Stimulated activated CD4-positive, alpha-beta T cell treated with anti-CD3 and anti-CD28 coated beads, TNF-alpha, amount 100 ng/mL, for 4 hours (primary cell): ENCODE data around the gene DOK5.

Source experiments
- DNase-seq, 3 experiments: peaks; one replicate each; pipeline ENCODE4 v3.0.0-alpha.2; 2020; ENCODE audit warnings: low read depth in 3 of 3

The DOK5 gene

GRCh38 chr20:54559890-54560289, 84.5 kb downstream of the DOK5 start:
- DNase-seq, result no peak

DNA sequence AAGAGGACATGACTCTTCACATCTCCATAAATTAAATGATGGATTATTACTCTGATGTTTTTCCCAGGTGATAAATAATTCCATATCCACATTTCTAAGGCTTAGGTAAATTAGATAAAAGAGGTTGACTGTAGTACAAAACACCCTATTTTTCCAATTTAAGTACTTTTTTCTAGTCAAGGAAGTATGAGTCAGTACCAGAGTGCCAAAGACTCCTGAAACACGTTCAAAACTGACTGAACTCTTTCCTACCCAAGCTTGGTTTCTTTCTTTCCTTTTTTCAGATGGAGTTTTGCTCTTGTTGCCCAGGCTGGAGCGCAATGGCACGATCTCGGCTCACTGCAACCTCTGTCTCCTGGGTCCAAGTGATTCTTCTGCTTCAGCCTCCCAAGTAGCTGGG, 85.0 kb downstream of the DOK5 start:
- DNase-seq, result no peak

GRCh38 chr20:54565255-54565654, 89.9 kb downstream of the DOK5 start:
- no peak for DNase-seq

- no peak for DNase-seq
These were observed 90.8 kb downstream of the DOK5 start for GRCh38 chr20:54566031-54566688.

GRCh38 chr20:54570561-54570960, 95.2 kb downstream of the DOK5 start:
- no peak for DNase-seq

DNA sequence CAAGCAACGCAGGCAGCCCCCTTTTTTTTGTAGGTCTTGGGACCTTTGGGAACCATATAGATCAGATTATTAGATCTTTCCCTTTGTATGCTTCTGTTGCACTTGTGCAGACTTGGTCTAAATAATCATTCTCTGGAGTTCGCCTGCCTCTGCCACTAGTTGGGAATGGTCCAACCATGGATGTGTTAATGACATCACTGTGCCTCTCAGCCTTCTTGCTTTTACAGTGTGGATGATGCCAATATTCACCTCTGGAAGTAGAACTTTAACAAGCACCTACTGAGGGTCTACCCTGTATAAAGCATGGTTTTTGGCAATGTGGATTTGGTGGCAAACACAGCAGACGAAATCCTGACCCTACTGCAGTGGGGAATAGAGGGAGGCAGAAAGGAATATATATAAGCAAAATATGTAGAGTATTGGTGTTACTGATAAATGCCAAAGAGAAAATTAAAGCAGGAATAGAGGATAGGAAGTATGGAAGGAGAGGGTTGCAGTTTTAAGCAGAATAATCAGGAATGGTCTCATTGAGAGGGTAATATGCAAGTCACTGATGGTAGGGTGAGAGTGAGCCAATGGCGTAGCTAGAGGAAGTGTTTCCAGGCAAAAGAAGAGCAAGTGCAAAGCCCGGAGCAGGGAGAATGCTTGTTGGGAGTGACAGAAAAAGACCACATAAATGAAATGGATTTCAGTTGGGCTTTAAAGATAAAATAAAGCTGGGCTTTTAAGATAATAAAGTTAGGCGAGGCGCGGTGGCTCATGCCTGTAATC, 97.5 kb downstream of the DOK5 start:
- DNase-seq, result no peak

DNA sequence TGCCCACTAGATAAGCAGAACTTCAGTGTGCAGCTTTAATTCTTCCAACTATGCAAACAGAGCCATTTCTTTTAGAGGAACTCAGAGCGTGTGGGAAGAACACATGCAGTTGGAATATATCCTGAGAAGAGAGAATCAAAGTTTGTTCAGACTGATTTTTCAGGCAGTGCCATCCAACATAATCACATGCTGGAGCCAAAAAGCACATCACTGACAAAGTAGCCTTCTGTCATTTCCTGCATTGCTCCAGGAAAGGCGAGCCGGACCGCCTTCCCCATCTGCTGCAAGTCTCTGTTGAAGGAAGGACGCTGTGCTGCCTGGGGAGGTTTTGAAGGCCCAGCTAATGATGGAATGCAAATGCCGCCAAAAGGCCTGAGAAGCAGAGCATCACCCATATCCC, 98.4 kb downstream of the DOK5 start:
- DNase-seq, result no peak

DNA sequence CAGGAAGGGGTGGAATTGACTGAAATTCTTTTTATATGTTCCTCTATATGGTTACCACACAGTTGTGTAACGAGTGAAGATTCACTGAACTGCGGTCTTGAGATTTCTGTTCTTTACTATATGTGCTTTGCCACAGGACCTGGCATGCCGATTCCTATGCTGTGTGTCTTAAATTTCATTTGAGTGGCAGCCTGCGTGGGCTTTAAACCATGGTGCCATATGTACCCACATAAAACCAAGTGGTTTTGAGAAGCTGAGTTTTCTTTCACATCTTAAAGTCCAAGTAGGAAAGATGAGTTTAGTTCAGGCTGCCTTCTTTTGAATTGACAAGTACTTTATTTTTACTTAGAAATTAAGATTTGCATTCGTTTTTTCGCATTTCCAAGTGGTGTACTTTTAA, 101.1 kb downstream of the DOK5 start:
- no peak for DNase-seq

- no peak for DNase-seq
These were observed 102.2 kb downstream of the DOK5 start for GRCh38 chr20:54577637-54578036.

DNA sequence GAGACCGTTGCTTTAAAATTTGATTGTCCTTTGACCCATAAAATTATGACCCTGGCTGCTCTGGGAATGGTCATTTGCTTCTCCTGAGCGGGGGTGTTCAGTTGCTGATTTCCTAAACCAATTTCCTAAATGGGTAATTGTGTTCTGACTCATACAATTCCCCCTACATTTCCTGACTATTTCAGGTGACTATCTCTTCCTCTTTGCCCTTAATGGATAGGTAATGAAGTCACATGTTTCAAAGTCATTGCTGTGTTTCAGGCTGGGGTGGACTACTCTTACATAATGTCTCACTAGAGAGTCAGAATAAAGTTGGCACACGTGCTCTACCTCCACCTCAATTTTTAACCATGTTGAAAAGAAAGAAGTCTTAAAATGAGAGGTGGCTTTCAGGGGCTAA, 109.8 kb downstream of the DOK5 start:
- DNase-seq, result no peak

DNA sequence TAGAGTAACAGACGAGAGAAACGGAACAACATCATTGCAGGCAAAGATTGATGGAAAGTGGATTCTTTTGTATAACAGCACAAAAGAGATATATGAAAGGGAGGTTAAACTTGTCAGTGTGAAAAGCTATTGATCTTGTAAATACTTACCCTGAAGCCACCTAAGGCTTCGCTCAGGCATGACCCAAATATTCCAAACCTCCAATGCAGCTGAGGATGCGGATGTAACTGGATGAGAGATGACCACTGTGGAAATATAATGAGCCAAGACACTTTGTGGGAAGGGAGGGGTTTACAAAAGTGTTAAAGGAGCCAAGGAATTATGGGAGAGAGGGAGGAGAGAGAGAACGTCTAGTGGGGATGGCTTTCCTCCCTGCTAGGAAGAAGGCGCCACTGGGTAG, 112.0 kb downstream of the DOK5 start:
- no peak for DNase-seq

DNA sequence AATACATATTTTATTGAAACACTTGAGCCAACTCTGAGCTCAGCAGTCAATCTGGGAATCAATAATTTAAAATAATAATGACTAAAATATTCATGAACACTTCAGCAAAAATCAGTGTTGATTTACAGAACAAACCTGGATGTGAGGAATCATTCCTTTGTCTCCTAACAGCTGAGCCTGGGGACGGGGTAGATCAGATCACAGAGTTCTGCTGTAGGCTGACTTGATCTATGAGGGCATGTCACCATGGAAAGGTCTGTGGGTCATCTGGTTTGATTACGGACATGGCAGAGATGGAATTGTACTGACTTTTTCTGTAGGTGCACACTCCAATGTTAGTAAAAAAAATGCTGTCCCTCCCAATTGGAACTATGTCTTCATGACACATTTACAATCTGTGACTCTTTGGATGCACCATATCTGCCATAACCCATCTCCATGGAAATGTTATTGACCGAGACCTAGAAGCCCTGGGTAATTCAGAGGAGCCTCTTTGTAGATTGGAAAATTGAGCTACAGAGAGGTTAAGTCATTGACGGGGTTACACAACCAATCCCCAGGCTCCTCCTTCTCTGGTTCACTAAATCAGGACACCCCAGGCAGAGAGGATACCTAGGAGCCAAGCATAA, 114.1 kb downstream of the DOK5 start:
- DNase-seq, result no peak

DNA sequence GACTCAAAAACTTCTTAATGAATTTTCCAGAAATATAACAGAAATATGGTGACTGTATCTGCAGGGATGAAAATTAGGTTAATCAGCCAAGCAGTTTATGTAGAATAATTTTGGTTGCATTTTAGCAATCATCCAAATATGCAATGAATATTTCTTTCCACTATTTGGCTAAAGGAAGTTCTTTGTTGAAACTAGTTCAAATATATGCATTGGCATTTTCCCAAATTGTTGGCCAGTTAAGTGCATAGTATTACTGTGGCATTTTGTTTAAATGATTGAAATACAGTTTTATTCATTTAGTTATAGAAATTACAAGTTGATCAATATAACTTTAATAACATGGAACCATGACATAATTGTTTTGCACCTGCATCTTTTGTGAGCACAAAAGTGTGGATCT, 115.5 kb downstream of the DOK5 start:
- no peak for DNase-seq

DNA sequence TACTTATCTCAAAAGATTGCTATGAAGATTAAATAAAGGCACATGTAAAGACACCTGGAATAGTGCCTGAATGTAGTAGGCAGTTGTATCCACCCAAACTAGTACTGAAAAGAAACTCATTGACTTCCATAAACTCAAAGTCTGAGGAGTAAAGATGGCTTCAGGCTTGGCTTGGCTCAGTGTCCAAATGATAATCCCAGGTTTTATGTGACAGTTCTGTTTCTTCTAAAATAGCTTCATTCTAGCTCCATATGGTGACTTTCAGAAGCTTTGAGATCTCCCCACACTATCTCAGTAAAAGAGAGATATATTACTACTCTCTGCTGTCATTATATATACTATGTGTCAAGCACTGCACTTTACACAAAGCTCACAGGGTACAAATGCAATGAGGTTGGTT, 121.3 kb downstream of the DOK5 start:
- no peak for DNase-seq

DNA sequence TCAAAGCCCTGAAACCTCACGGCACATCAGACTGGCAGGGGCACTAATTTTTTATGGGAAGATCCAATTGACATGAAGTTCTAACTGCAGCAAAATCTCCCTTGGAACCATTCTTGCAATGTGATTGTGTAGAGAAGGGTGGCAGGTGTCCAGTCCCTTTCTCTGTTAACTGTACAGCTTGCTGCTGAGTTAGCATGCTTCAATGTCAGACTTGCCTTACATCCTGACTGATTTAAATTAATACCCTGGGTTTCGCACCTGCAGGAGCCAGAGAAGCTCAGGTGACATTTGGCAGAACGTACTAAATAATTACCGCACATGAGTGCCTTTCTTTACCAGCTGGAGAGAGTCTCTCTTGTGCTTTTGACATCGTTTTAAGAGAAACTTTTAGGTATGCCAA, 123.0 kb downstream of the DOK5 start:
- DNase-seq, result no peak

GRCh38 chr20:54600634-54601033, 125.2 kb downstream of the DOK5 start:
- no peak for DNase-seq

DNA sequence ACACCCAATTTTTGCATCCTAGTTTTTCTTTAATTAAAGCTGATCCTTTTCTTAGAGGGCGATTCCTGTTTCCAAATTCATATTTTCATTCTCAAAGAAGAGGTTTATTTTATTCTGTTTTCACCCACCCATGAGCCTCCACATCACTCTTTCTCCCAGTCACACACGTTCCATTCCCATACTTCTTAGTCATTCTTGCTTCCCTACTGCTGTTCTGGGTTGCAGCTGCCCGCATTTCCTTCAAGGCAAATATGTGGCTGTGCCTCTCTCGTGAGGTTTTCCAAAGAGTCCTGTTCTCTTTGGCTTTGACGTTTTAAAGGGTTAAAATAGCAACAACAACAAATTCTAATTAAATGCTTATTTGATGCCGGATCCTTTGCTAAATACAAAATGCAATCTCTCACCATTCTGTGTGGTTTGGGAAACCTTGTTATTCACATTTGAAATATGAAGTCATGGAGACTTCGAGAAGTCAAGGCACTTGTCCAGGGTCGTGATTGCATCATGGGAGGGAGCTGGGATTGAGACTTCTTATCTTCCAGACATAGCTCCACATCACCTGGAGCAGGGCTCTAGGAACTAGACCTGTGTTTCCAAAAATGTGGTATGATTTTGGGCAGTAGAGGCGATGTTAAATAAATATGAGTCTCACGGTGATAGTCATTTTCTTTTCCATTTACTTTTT, 126.6 kb downstream of the DOK5 start:
- no peak for DNase-seq

- no peak for DNase-seq
These were observed 129.9 kb downstream of the DOK5 start for GRCh38 chr20:54605319-54605718.

GRCh38 chr20:54606380-54606779, 131.0 kb downstream of the DOK5 start:
- DNase-seq, result no peak

DNA sequence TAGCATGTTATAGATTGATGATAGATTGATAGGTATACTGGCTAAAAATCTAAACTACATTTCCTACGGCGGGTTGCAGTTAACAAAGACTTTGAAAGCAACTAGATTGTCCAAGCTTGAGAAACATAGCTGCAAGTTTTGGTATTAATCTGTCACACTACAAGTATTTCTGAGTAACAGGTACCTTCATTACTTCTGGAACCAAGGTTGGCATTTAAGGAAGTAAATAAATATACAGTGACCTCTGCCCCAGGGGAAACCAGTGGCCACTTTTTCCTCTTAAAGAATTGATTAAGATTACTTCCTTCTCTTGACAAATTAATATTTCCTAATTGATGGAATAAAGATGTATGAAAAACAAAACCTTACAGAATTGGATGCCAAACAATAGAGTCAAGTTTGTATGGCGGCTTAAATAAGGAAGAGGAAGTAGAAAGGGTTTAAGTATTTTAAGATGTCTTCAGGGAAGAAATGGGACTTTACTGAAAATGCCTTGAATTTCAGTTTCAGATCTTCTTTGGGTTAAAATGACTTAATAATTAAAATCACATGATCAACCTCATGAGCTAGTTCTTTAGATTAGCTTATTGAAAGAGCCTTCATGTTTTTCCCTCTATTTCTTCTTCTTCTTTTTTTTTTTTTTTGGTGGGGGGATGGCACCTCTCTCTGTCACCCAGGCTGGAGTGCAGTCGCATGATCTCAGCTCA, 132.8 kb downstream of the DOK5 start:
- no peak for DNase-seq

DNA sequence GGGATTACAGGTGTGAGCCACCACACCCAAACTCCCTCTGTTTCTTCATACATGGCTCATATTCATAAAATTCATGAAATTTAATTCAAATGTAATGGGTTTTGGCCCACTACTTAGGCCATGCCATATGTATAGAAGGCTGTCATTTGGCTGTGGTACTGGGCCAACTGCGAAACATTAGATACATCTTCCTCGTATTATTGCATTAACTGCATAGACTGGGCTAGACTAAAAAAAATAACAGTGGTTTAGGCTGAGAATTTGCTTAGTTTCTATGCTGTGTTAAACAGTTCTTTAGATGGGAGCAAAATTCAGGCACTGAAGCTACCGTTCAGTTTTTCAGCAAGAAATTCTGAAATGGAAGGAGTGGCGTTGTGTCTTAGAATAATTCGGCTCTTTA, 133.6 kb downstream of the DOK5 start:
- no peak for DNase-seq
